ENCODE measurements around the gene FMNL2.

The FMNL2 gene

GRCh38 chr2:152400607-152401214, 65.7 kb downstream of the FMNL2 start:
- no peak for DNase-seq (ENCODE audit: low read depth, low spot score)
- ChIA-PET POLR2A (no interaction called here), CTCF (interaction anchor here (1.3 kb wide), 1 partner anchor 15 kb away, joined by 4 read pairs; no protein-coding TSS in a partner anchor)
- no peak for TF ChIP-seq CTCF (IDR thresholded peaks at IDR 0.05; ENCODE audit: insufficient read depth, low read length, missing control alignments)
- no peak overlapping the region for H3K4me3 ChIP-seq (ENCODE audit: low read depth, low read length)

GRCh38 chr2:152402780-152403759, 68.1 kb downstream of the FMNL2 start:
- DNase-seq (ENCODE audit: low read depth, low spot score), result no peak
- CTCF ChIA-PET, result interaction anchor here (1.4 to 1.6 kb wide), 2 partner anchors 9 to 224 kb away, joined by 3 to 5 read pairs; no protein-coding TSS in a partner anchor
- POLR2A ChIA-PET, result no interaction called here
- no peak overlapping the region for H3K4me3 ChIP-seq (ENCODE audit: low read depth, low read length)
- no peak for TF ChIP-seq CTCF (IDR thresholded peaks at IDR 0.05; ENCODE audit: insufficient read depth, low read length, missing control alignments)

- DNase-seq (ENCODE audit: low read depth, low spot score), result no peak
- CTCF ChIA-PET, result interaction anchor here (0.9 to 1.7 kb wide), 5 partner anchors 9 to 231 kb away, joined by 3 to 7 read pairs (median 3); partner anchors contain the start of gene STAM2
Measured at GRCh38 chr2:152405206-152406118, 70.5 kb downstream of the FMNL2 start.

GRCh38 chr2:152406119-152406835, 71.3 kb downstream of the FMNL2 start:
- POLR2A ChIA-PET, result no interaction called here
- CTCF ChIA-PET, result interaction anchor here (1.4 to 1.7 kb wide), 3 partner anchors 221 to 230 kb away, joined by 3 to 7 read pairs (median 5); partner anchors contain the start of gene STAM2
- no peak for DNase-seq (ENCODE audit: low read depth, low spot score)
- no peak overlapping the region for H3K4me3 ChIP-seq (ENCODE audit: low read depth, low read length)
- no peak for TF ChIP-seq CTCF (IDR thresholded peaks at IDR 0.05; ENCODE audit: insufficient read depth, low read length, missing control alignments)

More at GRCh38 chr2:152405206-152406118, 70.5 kb downstream of the FMNL2 start:
- POLR2A ChIA-PET, result no interaction called here
- no peak overlapping the region for H3K4me3 ChIP-seq (ENCODE audit: low read depth, low read length)
- no peak for TF ChIP-seq CTCF (IDR thresholded peaks at IDR 0.05; ENCODE audit: insufficient read depth, low read length, missing control alignments)

- DNase-seq (ENCODE audit: low read depth, low spot score), result no peak
- ChIA-PET CTCF (interaction anchor here (1.0 to 1.7 kb wide), 3 partner anchors 67 to 229 kb away, joined by 3 to 5 read pairs (median 3); no protein-coding TSS in a partner anchor), POLR2A (no interaction called here)
- no peak for TF ChIP-seq CTCF (IDR thresholded peaks at IDR 0.05; ENCODE audit: insufficient read depth, low read length, missing control alignments)
- no peak overlapping the region for H3K4me3 ChIP-seq (ENCODE audit: low read depth, low read length)
Measured at GRCh38 chr2:152406836-152407161, 71.8 kb downstream of the FMNL2 start.

Data from AG04449 (cell line).